ENCODE measurements around the gene SFXN5. TPM values are rescaled to one million over a fixed set of nuclear protein-coding genes. Genes with fewer than 3 reads are reported as not detected.
A peak's percentile ranks its signal among the peaks of the same experiment; 100 is the strongest.

SFXN5 gene
- total RNA-seq, 2 donors from 2014 or later = 16.1 to 26.4 TPM

GRCh38 chr2:73032702-73033097 lies 38.8 kb downstream of the SFXN5 start:
- H3K9me3 ChIP-seq = no peaks in the 10 kb centered on the region
- peak overlapping the region; percentile 58 for H3K27ac ChIP-seq

GRCh38 chr2:73031725-73032701 lies 39.5 kb downstream of the SFXN5 start:
- no peak overlapping the region for H3K4me3 ChIP-seq
- H3K9me3 ChIP-seq = no peaks in the 10 kb centered on the region
- H3K4me1 ChIP-seq = no peaks in the 10 kb centered on the region
- DNase-seq = peak; percentile 83
- no peaks in the 10 kb centered on the region for H3K36me3 ChIP-seq
- no peak for TF ChIP-seq CTCF (IDR thresholded peaks at IDR 0.05)
- H3K9ac ChIP-seq (ENCODE audit: low read depth in 2 of 2, low read length in 2 of 2) = peak overlapping the region in 1 of 2 donors; percentile 16
- intact Hi-C loops (cut with DNase I) = no loop called here
- peak overlapping the region; percentile 58 for H3K27ac ChIP-seq
- no peaks in the 10 kb centered on the region for H3K27me3 ChIP-seq

More at GRCh38 chr2:73032702-73033097, 38.8 kb downstream of the SFXN5 start:
- Histone ChIP-seq H3K27me3 (no peaks in the 10 kb centered on the region), H3K4me1 (no peaks in the 10 kb centered on the region), H3K36me3 (no peaks in the 10 kb centered on the region), H3K9ac (ENCODE audit: low read depth in 2 of 2, low read length in 2 of 2) (peak overlapping the region in 1 of 2 donors; percentile 46), H3K4me3 (no peak overlapping the region)
- DNase-seq = no peak
- intact Hi-C loops (cut with DNase I) = no loop called here
- no peak for TF ChIP-seq CTCF (IDR thresholded peaks at IDR 0.05)

DNA sequence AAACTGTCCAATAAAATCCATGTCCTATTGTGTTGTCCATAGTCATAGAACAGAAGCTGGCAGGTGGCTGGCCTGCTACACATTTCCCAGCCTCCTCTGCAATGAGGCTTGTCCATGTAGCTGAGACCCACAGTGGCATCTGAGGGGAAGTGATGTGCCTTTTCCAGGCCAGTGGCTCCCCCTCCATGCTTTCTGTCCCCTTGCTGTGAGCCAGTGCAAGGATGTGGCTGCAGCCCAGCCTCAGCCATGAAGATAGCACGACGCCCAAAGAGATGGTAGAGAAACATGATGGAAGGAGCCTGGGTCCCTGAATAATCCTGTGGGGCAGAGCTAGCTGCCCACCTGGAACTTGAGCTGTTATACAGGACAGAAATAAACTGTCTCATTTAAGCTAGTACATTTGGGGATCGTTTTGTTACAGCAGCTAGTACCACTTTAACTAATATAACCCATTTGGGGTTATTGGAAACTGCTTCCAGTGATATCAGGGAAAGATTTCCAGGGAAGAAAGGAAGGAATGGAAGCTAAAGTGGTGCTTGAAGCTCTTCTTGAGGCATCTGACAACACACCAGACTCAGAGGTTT lies 40.3 kb downstream of the SFXN5 start:
- intact Hi-C loops (cut with DNase I) = no loop called here
- no peak overlapping the region for H3K4me3 ChIP-seq
- H3K36me3 ChIP-seq = no peaks in the 10 kb centered on the region
- H3K9ac ChIP-seq (ENCODE audit: low read depth in 2 of 2, low read length in 2 of 2) = peak overlapping the region in 1 of 2 donors; percentile 16
- no peaks in the 10 kb centered on the region for H3K9me3 ChIP-seq
- no peaks in the 10 kb centered on the region for H3K4me1 ChIP-seq
- no peak for DNase-seq
- H3K27ac ChIP-seq = no peak overlapping the region
- TF ChIP-seq CTCF (IDR thresholded peaks at IDR 0.05) = no peak
- no peaks in the 10 kb centered on the region for H3K27me3 ChIP-seq

DNA sequence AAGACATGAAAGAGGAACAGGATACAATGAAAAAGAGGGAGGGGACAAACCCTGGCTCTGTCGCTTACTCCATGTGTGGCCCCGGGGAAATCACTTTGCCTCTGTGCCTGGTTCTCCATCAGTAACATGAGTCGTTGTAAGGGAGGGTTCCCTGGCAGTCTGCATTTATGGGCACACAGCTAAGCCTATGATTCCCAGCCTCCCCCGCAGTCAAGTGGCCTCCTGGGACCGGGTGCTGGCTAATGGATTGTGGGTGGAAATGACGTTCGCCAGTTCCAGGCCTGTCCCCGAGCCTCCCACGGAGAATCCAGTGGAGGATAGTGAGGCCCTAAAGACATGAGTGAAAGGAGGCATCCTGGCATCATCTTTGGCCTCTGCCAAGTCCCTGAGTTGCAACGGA lies 42.7 kb downstream of the SFXN5 start:
- Histone ChIP-seq H3K27ac (no peak overlapping the region), H3K27me3 (no peaks in the 10 kb centered on the region), H3K9ac (ENCODE audit: low read depth in 2 of 2, low read length in 2 of 2) (no peak overlapping the region), H3K36me3 (no peaks in the 10 kb centered on the region), H3K4me1 (no peaks in the 10 kb centered on the region), H3K9me3 (no peaks in the 10 kb centered on the region), H3K4me3 (no peak overlapping the region)
- TF ChIP-seq CTCF (IDR thresholded peaks at IDR 0.05) = no peak
- no peak for DNase-seq
- intact Hi-C loops (cut with DNase I) = no loop called here

DNA sequence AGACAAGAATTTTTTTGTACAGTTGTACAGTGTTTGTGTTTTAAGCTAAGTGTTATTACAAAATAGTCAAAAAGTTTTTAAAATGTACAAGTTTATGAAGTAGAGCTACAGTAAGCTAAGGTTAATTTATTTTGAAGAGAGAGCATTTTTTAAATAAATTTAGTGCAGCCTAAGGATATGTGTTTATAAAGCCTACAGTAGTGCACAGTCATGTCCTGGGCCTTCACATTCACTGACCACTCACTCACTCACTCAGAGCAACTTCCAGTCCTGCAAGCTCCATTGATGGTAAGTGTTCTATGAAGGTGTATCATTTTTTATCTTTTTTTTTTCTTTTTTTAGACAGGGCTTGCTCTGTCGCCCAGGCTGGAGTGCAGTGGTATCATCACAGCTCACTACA lies 44.2 kb downstream of the SFXN5 start:
- intact Hi-C loops (cut with DNase I) = no loop called here
- TF ChIP-seq CTCF (IDR thresholded peaks at IDR 0.05) = no peak
- no peak for DNase-seq

More for the DNA sequence above, 44.2 kb downstream of the SFXN5 start:
- H3K27me3 ChIP-seq = no peaks in the 10 kb centered on the region
- no peak overlapping the region for H3K27ac ChIP-seq
- no peaks in the 10 kb centered on the region for H3K9me3 ChIP-seq
- no peaks in the 10 kb centered on the region for H3K36me3 ChIP-seq
- H3K4me1 ChIP-seq = no peaks in the 10 kb centered on the region
- no peak overlapping the region for H3K9ac ChIP-seq (ENCODE audit: low read depth in 2 of 2, low read length in 2 of 2)
- H3K4me3 ChIP-seq = no peak overlapping the region
